ENCODE results near the gene HEATR5B.
A peak's percentile ranks its signal among the peaks of the same experiment; 100 is the strongest.

Gene HEATR5B

GRCh38 chr2:37080689-37081088 lies 3.5 kb downstream of the HEATR5B start:
- no peak for DNase-seq (ENCODE audit: low read depth in 1 of 2, low spot score in 1 of 2)
- TF ChIP-seq CTCF (IDR thresholded peaks at IDR 0.05; ENCODE audit: insufficient read depth, low read length) (no peak), SPI1 (IDR thresholded peaks at IDR 0.05; ENCODE audit: borderline replicate concordance, low read depth) (no peak), GABPA (IDR thresholded peaks at IDR 0.05; ENCODE audit: low read depth) (0 out of 2 replicates have a peak, but pooled peaks have one; percentile 28)
- H3K27ac ChIP-seq (replicated peaks), result peak overlapping the region; percentile 41

GRCh38 chr2:37080266-37080665 lies 3.9 kb downstream of the HEATR5B start:
- H3K27me3 ChIP-seq (ENCODE audit: insufficient read depth, poor library complexity, severe bottlenecking), result no peaks in the 10 kb centered on the region
- no peak for TF ChIP-seq CTCF (IDR thresholded peaks at IDR 0.05; ENCODE audit: insufficient read depth, low read length)
- no peak for TF ChIP-seq GABPA (IDR thresholded peaks at IDR 0.05; ENCODE audit: low read depth)
- TF ChIP-seq REST (IDR thresholded peaks at IDR 0.05; ENCODE audit: insufficient replicate concordance, low read depth), result no peak
- no peak for TF ChIP-seq SPI1 (IDR thresholded peaks at IDR 0.05; ENCODE audit: borderline replicate concordance, low read depth)
- no peak for TF ChIP-seq POLR2AphosphoS5 (IDR thresholded peaks at IDR 0.05; ENCODE audit: low read depth)
- peak overlapping the region; percentile 41 for H3K27ac ChIP-seq (replicated peaks)
- no peak for DNase-seq (ENCODE audit: low read depth in 1 of 2, low spot score in 1 of 2)
- H3K4me3 ChIP-seq (replicated peaks; ENCODE audit: insufficient read depth, low read length), result no peak overlapping the region

More at GRCh38 chr2:37080689-37081088, 3.5 kb downstream of the HEATR5B start:
- no peaks in the 10 kb centered on the region for H3K27me3 ChIP-seq (ENCODE audit: insufficient read depth, poor library complexity, severe bottlenecking)
- no peak overlapping the region for H3K4me3 ChIP-seq (replicated peaks; ENCODE audit: insufficient read depth, low read length)

GRCh38 chr2:37070931-37071330 lies 13.2 kb downstream of the HEATR5B start:
- no peak overlapping the region for H3K4me3 ChIP-seq (replicated peaks; ENCODE audit: insufficient read depth, low read length)
- no peak for DNase-seq (ENCODE audit: low read depth in 1 of 2, low spot score in 1 of 2)
- TF ChIP-seq POLR2AphosphoS5 (IDR thresholded peaks at IDR 0.05; ENCODE audit: low read depth) (no peak), SPI1 (IDR thresholded peaks at IDR 0.05; ENCODE audit: borderline replicate concordance, low read depth) (no peak), GABPA (IDR thresholded peaks at IDR 0.05; ENCODE audit: low read depth) (no peak), CTCF (IDR thresholded peaks at IDR 0.05; ENCODE audit: insufficient read depth, low read length) (no peak), REST (IDR thresholded peaks at IDR 0.05; ENCODE audit: insufficient replicate concordance, low read depth) (no peak)
- H3K27me3 ChIP-seq (ENCODE audit: insufficient read depth, poor library complexity, severe bottlenecking), result no peaks in the 10 kb centered on the region
- H3K27ac ChIP-seq (replicated peaks), result no peak overlapping the region

GRCh38 chr2:37068686-37069085 lies 15.5 kb downstream of the HEATR5B start:
- DNase-seq (ENCODE audit: low read depth in 1 of 2, low spot score in 1 of 2), result no peak
- Histone ChIP-seq H3K4me3 (replicated peaks; ENCODE audit: insufficient read depth, low read length) (no peak overlapping the region), H3K27ac (replicated peaks) (no peak overlapping the region), H3K27me3 (ENCODE audit: insufficient read depth, poor library complexity, severe bottlenecking) (no peaks in the 10 kb centered on the region)
- TF ChIP-seq GABPA (IDR thresholded peaks at IDR 0.05; ENCODE audit: low read depth), result no peak
- no peak for TF ChIP-seq CTCF (IDR thresholded peaks at IDR 0.05; ENCODE audit: insufficient read depth, low read length)
- TF ChIP-seq POLR2AphosphoS5 (IDR thresholded peaks at IDR 0.05; ENCODE audit: low read depth), result no peak
- no peak for TF ChIP-seq SPI1 (IDR thresholded peaks at IDR 0.05; ENCODE audit: borderline replicate concordance, low read depth)
